ENCODE measurements around the gene DAP. TPM values are rescaled to one million over a fixed set of nuclear protein-coding genes. Genes with fewer than 3 reads are reported as not detected.

Gene DAP
- polyA plus RNA-seq, 1 experiment, result 117 TPM

- ChIA-PET POLR2A (interaction anchor here (1.4 kb wide), 1 partner anchor 36 kb away, joined by 3 read pairs; no protein-coding TSS in a partner anchor), CTCF (interaction anchor here (1.1 kb wide), 1 partner anchor 94 kb away, joined by 3 read pairs; no protein-coding TSS in a partner anchor)
Observed at GRCh38 chr5:10761933-10762775, 1.1 kb upstream of the DAP start.

GRCh38 chr5:10760921-10761184 lies 181 bp downstream of the DAP start:
- Histone ChIP-seq H3K27me3 (ENCODE audit: control insufficient read depth, insufficient read depth, low read length) (no peaks in the 10 kb centered on the region), H3K4me3 (ENCODE audit: low read depth, low read length) (peak overlapping the region; percentile 71), H3K9me3 (ENCODE audit: control insufficient read depth, insufficient read depth, low read length) (no peaks in the 10 kb centered on the region; the same call in 1 of the 2 replicates), H3K27ac (ENCODE audit: low read depth, low read length) (peak overlapping the region; percentile 57)
- DNase-seq (ENCODE audit: low read depth, low spot score), result no peak
- TF ChIP-seq CTCF (IDR thresholded peaks at IDR 0.05; ENCODE audit: low read depth, low read length), result no peak
- CTCF ChIA-PET, result no interaction called here
- POLR2A ChIA-PET, result interaction anchor here (1.0 to 1.4 kb wide), 4 partner anchors 35 to 72 kb away, joined by 3 read pairs; no protein-coding TSS in a partner anchor

More at GRCh38 chr5:10761933-10762775, 1.1 kb upstream of the DAP start:
- no peak for TF ChIP-seq CTCF (IDR thresholded peaks at IDR 0.05; ENCODE audit: low read depth, low read length)
- Histone ChIP-seq H3K9me3 (ENCODE audit: control insufficient read depth, insufficient read depth, low read length) (no peaks in the 10 kb centered on the region; the same call in 1 of the 2 replicates), H3K4me3 (ENCODE audit: low read depth, low read length) (peak overlapping the region; percentile 53), H3K27ac (ENCODE audit: low read depth, low read length) (peak overlapping the region; percentile 85), H3K27me3 (ENCODE audit: control insufficient read depth, insufficient read depth, low read length) (no peaks in the 10 kb centered on the region)
- no peak for DNase-seq (ENCODE audit: low read depth, low spot score)

GRCh38 chr5:10760096-10760920 lies 726 bp downstream of the DAP start:
- TF ChIP-seq CTCF (IDR thresholded peaks at IDR 0.05; ENCODE audit: low read depth, low read length), result no peak

GRCh38 chr5:10759111-10759510 lies 1.9 kb downstream of the DAP start:
- no peak overlapping the region for H3K27ac ChIP-seq (ENCODE audit: low read depth, low read length)
- no peaks in the 10 kb centered on the region for H3K27me3 ChIP-seq (ENCODE audit: control insufficient read depth, insufficient read depth, low read length)
- no peak for TF ChIP-seq CTCF (IDR thresholded peaks at IDR 0.05; ENCODE audit: low read depth, low read length)
- POLR2A ChIA-PET, result no interaction called here
- DNase-seq (ENCODE audit: low read depth, low spot score), result no peak
- CTCF ChIA-PET, result no interaction called here
- no peaks in the 10 kb centered on the region; the same call in 1 of the 2 replicates for H3K9me3 ChIP-seq (ENCODE audit: control insufficient read depth, insufficient read depth, low read length)
- peak overlapping the region; percentile 71 for H3K4me3 ChIP-seq (ENCODE audit: low read depth, low read length)

More at GRCh38 chr5:10760096-10760920, 726 bp downstream of the DAP start:
- H3K4me3 ChIP-seq (ENCODE audit: low read depth, low read length), result peak overlapping the region; percentile 71
- CTCF ChIA-PET, result interaction anchor here (0.7 kb wide), 1 partner anchor 58 kb away, joined by 5 read pairs; no protein-coding TSS in a partner anchor
- peak overlapping the region; percentile 75 for H3K27ac ChIP-seq (ENCODE audit: low read depth, low read length)
- POLR2A ChIA-PET, result interaction anchor here (0.7 to 1.4 kb wide), 5 partner anchors 34 to 73 kb away, joined by 3 to 11 read pairs (median 3); no protein-coding TSS in a partner anchor
- H3K9me3 ChIP-seq (ENCODE audit: control insufficient read depth, insufficient read depth, low read length), result no peaks in the 10 kb centered on the region; the same call in 1 of the 2 replicates
- H3K27me3 ChIP-seq (ENCODE audit: control insufficient read depth, insufficient read depth, low read length), result no peaks in the 10 kb centered on the region
- no peak for DNase-seq (ENCODE audit: low read depth, low spot score)

Data from AG04450 (cell line).